ENCODE results near the gene CALML3.

CALML3 gene

DNA sequence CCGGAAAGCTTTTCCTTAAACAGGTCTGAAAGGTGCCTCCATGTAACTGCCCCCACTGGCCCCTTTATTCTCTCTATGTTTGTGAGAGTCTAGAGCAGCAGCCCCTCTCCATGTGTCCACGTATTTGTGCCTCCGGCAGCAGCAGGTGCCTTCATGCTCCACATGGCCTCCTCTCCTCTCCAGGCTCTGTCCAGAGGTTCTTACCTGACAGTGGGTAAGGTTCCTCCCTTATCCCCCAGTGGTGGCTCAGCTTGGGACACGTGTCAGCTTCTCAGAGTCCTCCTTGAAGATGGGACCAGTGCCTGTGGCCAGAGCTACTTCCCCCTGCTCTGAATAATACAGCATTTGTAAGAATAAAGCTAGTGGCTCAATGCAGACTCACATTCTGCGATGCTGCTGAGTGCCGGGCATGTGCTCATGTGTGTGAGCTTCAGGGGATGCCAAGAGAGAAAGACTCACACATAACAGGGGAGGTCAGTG is 7.9 kb downstream of the CALML3 start:
- Mint-ChIP-seq H3K4me3 (no peak overlapping the region), H3K9me3 (no peaks in the 10 kb centered on the region), H3K4me1 (no peaks in the 10 kb centered on the region), H3K27ac (no peak overlapping the region), H3K27me3 (peaks cover 7% of the 10 kb centered on the region), H3K36me3 (no peaks in the 10 kb centered on the region)
- ATAC-seq (ENCODE audit: low read depth) (no peak), DNase-seq (ENCODE audit: low spot score in 2 of 2) (no peak)

DNA sequence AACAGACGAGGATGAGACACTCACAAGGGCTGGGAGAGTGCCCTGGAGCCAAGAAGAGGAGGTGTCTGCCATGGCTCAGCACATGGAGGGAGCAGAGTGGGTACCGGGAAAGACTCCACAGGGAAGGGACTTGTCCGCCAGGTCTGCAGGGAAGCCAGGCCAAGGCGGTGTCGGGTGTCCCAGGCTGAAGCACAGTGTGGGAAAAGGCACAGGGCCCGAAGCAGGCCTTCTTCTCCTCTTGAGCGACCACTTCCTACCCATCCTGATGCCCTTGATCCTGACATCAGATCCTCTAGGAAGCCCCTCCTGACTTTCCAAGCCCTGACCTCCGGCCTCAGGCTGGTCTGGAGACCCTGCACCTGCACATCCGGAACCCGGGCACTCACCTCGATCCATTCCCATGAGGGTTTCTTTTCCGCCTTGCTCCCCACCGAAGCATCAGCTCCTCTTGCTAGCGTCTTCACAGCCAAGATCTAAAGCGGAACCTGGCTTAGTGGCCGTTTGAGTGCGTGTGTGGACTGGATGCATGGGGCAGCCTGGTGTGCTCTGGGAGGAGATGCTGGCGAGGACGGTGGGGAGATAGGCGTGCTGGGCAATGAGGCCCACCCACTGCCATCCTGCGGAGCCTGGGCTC is 8.5 kb downstream of the CALML3 start:
- Mint-ChIP-seq H3K27me3 (peaks cover 9% of the 10 kb centered on the region), H3K9me3 (no peaks in the 10 kb centered on the region), H3K27ac (no peak overlapping the region), H3K36me3 (peaks cover 2% of the 10 kb centered on the region), H3K4me3 (no peak overlapping the region), H3K4me1 (no peaks in the 10 kb centered on the region)
- DNase-seq (ENCODE audit: low spot score in 2 of 2) = no peak
- ATAC-seq (ENCODE audit: low read depth) = no peak

DNA sequence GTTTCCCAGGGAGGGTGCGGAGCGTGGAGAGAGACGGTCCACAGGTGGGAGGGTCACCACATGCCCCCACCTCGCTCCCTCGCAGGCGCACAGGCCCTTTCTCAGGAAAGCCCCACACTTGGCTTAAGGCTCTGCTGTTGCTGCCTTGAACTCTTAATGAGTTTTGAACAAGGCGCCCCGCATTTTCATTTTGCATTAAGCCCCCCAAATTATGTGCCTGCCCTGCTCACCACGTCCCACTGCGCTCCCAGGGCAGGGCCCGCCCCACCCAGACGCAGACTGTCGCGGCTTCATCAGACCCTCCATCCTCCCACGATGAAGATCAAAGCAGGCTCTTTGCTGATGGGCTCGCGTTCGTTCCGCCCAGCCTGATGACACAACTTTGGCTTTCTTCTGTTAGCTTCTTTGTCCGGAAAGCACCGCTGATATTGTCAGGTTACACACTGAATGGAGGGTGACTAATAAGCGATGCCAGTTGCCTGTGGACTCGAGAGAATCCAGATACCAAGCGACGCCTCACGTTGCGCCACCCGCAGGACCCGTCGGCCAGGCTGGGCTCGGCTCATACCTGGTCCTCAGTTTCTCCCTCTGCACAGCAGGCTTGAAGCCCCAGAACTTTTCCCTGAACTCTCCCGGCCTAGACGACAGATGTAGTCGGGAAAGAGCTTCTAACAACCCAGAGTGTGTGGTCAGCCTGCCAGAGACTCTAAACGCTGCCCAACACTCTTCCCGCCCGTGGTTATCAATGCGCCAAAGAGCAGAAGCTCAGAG is 9.5 kb downstream of the CALML3 start:
- no peak overlapping the region for H3K4me3 Mint-ChIP-seq
- H3K9me3 Mint-ChIP-seq = no peaks in the 10 kb centered on the region
- ATAC-seq (ENCODE audit: low read depth) = no peak
- no peaks in the 10 kb centered on the region for H3K4me1 Mint-ChIP-seq
- H3K27me3 Mint-ChIP-seq = peaks cover 15% of the 10 kb centered on the region
- no peak overlapping the region for H3K27ac Mint-ChIP-seq
- H3K36me3 Mint-ChIP-seq = peaks cover 2% of the 10 kb centered on the region
- no peak for DNase-seq (ENCODE audit: low spot score in 2 of 2)

DNA sequence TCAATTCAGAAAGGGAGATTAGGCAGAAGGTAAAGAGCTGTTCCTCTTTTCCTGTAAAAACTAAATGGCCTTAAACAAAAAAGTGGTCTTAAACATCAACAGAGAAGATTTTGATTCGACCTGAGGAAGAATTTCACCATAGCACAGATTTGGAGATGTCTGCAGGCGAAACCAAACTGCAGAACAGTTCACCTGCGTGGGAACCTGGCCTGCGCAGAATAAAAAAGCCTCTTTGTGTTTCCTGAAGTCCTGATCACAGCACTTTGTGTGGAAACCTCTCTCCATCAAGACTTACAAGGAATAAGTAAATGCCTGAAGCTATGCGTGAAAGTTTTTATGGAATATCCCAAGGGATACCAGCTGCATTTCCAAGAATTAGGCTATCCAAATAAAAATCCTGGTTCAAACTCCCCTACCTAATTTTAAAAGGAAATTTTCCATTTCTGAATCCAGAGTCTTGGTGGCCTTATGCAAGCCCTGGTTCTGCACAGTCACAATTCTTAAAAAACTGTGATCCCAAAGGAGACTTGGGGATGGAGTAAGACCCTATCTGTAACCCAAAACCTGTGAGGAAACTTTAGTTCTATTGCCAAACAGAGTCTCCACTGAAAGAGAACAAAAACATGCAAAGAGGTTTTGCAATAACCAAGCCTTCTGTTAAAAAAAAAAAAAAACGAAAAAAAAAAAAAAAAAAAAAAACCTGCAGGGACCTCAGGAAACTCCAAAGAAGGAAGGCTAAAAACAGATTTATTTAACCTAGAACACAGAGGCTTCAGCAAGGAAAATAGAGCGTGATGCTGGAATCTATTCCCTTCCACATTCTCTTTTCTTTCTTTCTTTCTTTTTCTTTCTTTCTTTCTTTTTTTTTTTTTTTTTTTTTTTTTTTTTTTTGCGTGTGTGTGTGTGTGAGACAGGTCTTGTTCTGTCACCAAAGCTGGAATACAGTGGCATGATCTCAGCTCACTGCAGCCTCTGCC is 10.4 kb downstream of the CALML3 start:
- ATAC-seq (ENCODE audit: low read depth) = no peak
- Mint-ChIP-seq H3K9me3 (no peaks in the 10 kb centered on the region), H3K27me3 (peaks cover 23% of the 10 kb centered on the region), H3K36me3 (peaks cover 2% of the 10 kb centered on the region), H3K4me3 (no peak overlapping the region), H3K27ac (no peak overlapping the region), H3K4me1 (no peaks in the 10 kb centered on the region)
- no peak for DNase-seq (ENCODE audit: low spot score in 2 of 2)

DNA sequence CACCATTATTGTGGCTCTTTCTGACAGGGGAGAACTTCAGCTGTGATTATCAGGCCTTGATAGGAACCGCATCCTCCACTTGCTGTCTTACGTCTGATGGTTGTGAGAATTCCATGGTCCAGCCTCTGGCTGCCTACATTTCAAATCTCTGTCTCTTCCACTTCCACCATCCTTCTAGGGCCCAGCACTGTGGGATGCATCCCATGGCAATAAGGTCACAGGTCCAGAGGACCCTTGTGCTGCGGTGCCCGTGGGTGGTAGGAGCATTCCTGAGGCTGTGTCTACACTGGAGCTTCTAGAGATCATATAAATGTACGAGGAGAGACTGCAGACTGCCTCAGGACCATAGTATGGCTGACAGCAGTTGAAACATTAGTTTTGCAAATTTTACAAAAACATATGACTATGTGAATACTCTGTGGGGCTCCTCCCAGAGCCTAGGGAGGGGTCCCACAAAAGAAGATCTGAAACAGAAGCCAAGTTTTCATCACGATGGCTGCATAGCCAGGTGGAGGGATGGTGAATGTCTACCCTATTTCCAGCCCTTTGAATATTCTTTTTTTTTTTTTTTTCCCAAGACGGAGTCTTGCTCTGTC is 11.8 kb downstream of the CALML3 start:
- ATAC-seq (ENCODE audit: low read depth) (no peak), DNase-seq (ENCODE audit: low spot score in 2 of 2) (no peak)
- Mint-ChIP-seq H3K4me1 (no peaks in the 10 kb centered on the region), H3K27ac (no peak overlapping the region), H3K9me3 (no peaks in the 10 kb centered on the region), H3K36me3 (peaks cover 2% of the 10 kb centered on the region), H3K4me3 (no peak overlapping the region), H3K27me3 (peaks cover 20% of the 10 kb centered on the region)

DNA sequence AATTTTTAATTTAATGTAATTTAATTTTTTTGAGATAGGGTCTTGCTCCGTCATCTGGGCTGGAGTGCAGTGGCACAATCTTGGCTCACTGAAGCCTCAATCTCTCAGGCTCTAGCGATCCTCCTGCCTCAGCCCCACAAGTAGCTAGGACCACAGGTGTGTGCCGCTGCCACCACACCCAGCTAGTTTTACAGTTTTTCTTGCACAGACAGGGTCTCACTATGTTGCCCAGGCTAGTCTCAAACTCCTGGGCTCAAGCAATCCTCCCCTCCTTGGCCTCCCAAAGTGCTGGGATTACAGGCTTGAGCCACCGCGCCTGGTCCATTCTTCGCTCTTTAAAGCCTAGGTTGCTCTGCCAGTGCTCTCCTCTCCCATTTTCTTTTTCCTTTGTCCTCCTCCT is 12.9 kb downstream of the CALML3 start:
- no peaks in the 10 kb centered on the region for H3K4me1 Mint-ChIP-seq
- peaks cover 20% of the 10 kb centered on the region for H3K27me3 Mint-ChIP-seq
- H3K9me3 Mint-ChIP-seq = peaks cover 2% of the 10 kb centered on the region
- H3K36me3 Mint-ChIP-seq = peaks cover 2% of the 10 kb centered on the region
- DNase-seq (ENCODE audit: low spot score in 2 of 2) (no peak), ATAC-seq (ENCODE audit: low read depth) (no peak)
- no peak overlapping the region for H3K27ac Mint-ChIP-seq
- H3K4me3 Mint-ChIP-seq = no peak overlapping the region

DNA sequence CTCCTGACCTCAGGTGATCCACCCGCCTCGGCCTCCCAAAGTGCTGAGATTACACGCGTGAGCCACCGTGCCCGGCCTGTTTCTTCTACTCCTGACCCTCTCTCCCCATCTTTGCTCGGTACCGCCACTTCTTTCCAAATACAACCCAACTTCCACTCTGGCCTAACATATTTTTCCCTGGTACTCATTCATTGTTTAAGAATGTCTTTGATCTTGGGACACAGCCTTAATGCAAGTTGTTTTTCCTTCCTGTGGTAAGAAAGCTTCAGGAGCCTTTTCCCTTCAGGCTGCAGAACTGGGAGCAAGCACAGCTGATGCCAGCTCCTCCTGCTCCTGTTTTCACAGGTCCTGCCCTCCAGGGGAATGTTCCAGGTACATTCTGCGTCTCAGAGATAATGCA is 13.7 kb downstream of the CALML3 start:
- no peak overlapping the region for H3K27ac Mint-ChIP-seq
- H3K4me1 Mint-ChIP-seq = no peaks in the 10 kb centered on the region
- H3K36me3 Mint-ChIP-seq = peaks cover 2% of the 10 kb centered on the region
- no peak overlapping the region for H3K4me3 Mint-ChIP-seq
- H3K27me3 Mint-ChIP-seq = peaks cover 19% of the 10 kb centered on the region
- H3K9me3 Mint-ChIP-seq = peaks cover 5% of the 10 kb centered on the region
- no peak for ATAC-seq (ENCODE audit: low read depth)
- no peak for DNase-seq (ENCODE audit: low spot score in 2 of 2)

DNA sequence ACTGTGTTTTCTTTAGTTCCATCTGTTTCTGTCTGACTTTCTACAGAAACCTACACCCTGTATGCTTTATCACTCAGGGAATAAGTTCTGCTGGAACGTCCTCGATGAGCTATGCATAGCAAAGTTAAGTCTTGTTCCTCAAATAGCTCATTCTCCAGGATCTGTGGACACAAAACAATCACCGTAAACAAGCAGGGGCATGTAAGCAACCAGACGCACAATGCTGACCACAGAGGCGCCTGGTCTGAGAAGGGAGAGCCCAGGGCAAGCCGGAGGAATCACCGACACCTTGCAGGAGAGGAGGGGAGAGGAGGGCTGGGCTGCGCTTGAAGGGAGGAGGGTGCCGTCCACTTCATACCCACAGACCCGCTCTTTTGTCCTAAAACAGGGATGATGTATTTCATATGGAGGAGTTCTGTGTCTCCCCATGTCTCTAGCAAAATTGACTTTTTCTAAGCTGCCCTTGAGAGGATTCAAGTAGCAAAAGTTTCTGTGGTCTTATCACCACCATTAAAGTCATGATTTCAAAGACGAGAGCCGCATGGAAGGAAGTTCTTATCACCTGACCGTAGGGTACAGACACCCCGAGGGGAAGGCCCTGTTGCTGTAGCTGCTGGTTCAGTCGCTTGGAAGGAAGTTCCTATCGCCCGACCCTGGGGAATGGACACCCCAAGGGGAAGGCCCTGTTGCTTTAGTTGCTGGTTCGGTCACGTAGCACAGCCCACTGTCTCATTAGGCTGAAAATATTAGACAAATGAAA is 14.3 kb downstream of the CALML3 start:
- ATAC-seq (ENCODE audit: low read depth) = no peak
- no peak for DNase-seq (ENCODE audit: low spot score in 2 of 2)
- Mint-ChIP-seq H3K27ac (no peak overlapping the region), H3K4me3 (no peak overlapping the region), H3K4me1 (no peaks in the 10 kb centered on the region), H3K36me3 (peaks cover 4% of the 10 kb centered on the region), H3K27me3 (peaks cover 17% of the 10 kb centered on the region), H3K9me3 (peaks cover 7% of the 10 kb centered on the region)

DNA sequence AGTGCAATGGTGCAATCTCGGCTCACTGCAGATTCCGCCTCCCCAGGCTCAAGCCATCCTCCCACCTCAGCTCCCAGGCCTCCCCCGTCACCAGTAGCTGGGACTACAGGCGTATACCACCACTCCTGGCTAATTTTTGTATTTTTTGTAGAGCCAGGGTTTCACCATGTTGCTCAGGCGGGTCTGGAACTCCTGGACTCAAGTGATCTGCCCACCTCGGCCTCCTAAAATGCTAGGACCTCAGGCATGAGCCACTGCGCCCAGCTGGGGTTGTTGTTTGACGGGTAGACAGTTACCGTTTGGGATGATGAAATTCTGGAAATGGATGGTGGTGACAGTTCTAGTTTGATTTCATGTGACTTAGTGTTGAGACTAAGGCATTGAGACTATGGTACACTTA is 15.3 kb downstream of the CALML3 start:
- Mint-ChIP-seq H3K4me1 (no peaks in the 10 kb centered on the region), H3K36me3 (peaks cover 4% of the 10 kb centered on the region), H3K9me3 (peaks cover 8% of the 10 kb centered on the region), H3K4me3 (no peak overlapping the region), H3K27me3 (peaks cover 17% of the 10 kb centered on the region), H3K27ac (no peak overlapping the region)
- DNase-seq (ENCODE audit: low spot score in 2 of 2) (no peak), ATAC-seq (ENCODE audit: low read depth) (no peak)

DNA sequence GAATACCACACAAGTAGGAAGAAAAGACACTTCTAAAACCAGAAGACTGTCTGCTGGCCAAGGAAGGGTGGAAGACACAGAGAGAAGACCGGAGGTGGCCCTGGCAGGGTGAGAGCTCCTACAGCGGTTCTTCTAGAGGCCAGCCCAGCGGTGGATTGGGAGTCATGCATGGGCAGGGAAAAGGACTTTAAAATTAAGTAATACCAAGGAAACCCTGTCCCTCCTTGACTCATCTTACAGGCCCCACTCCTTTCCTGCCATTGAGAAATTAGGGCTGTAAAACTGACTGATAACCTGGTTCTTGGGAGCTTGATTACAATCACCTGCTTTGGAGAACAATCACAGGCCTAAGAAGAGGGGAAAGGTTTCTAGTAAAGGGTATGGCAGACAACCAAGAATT is 16.1 kb downstream of the CALML3 start:
- peaks cover 4% of the 10 kb centered on the region for H3K36me3 Mint-ChIP-seq

DNA sequence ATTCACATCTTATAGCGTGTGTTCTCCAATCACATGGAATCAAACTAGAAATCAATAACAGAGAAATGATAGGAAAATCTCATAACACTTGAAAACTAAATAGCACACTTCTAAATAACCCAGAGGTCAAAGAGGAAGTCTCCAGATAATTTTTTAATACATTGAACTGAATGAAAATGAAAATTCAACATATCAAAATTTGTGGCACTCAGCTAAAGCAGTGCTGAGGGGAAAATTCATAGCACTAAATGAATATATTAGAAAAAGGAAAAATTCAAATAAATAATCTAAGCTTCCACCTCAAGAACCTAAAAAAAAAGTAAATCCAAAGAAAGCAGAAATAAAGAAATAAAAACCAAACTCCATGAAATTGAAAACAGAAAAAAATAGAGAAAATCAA is 17.3 kb downstream of the CALML3 start:
- ATAC-seq (ENCODE audit: low read depth) = no peak
- H3K27ac Mint-ChIP-seq = no peak overlapping the region
- H3K9me3 Mint-ChIP-seq = peaks cover 8% of the 10 kb centered on the region
- peaks cover 4% of the 10 kb centered on the region for H3K36me3 Mint-ChIP-seq
- no peak overlapping the region for H3K4me3 Mint-ChIP-seq
- H3K27me3 Mint-ChIP-seq = peaks cover 17% of the 10 kb centered on the region
- no peaks in the 10 kb centered on the region for H3K4me1 Mint-ChIP-seq
- no peak for DNase-seq (ENCODE audit: low spot score in 2 of 2)

More for the DNA sequence above, 16.1 kb downstream of the CALML3 start:
- Mint-ChIP-seq H3K27ac (no peak overlapping the region), H3K4me3 (no peak overlapping the region), H3K9me3 (peaks cover 8% of the 10 kb centered on the region), H3K4me1 (no peaks in the 10 kb centered on the region), H3K27me3 (peaks cover 17% of the 10 kb centered on the region)
- DNase-seq (ENCODE audit: low spot score in 2 of 2) (no peak), ATAC-seq (ENCODE audit: low read depth) (no peak)

DNA sequence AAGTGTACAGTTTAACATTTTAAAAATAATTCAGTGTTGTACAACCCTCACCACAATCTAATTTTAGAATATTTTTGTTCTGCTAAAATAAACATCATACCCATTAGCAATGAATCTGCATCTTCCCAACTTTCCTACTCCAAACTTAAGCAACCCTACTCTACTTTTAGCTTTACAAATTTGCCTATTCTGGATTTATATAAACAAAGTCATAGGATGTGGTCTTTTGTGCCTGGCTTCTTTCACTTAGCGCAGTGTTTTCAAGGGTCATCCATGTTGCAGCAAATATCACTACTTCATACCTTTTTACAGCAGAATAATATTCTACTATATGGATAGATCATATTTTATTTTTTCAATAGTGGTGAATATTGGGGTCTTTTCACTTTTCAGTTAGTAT is 18.9 kb downstream of the CALML3 start:
- ATAC-seq (ENCODE audit: low read depth) (no peak), DNase-seq (ENCODE audit: low spot score in 2 of 2) (no peak)
- H3K4me3 Mint-ChIP-seq = no peak overlapping the region
- peaks cover 2% of the 10 kb centered on the region for H3K36me3 Mint-ChIP-seq
- peaks cover 8% of the 10 kb centered on the region for H3K9me3 Mint-ChIP-seq
- H3K27ac Mint-ChIP-seq = no peak overlapping the region
- peaks cover 13% of the 10 kb centered on the region for H3K27me3 Mint-ChIP-seq
- no peaks in the 10 kb centered on the region for H3K4me1 Mint-ChIP-seq

DNA sequence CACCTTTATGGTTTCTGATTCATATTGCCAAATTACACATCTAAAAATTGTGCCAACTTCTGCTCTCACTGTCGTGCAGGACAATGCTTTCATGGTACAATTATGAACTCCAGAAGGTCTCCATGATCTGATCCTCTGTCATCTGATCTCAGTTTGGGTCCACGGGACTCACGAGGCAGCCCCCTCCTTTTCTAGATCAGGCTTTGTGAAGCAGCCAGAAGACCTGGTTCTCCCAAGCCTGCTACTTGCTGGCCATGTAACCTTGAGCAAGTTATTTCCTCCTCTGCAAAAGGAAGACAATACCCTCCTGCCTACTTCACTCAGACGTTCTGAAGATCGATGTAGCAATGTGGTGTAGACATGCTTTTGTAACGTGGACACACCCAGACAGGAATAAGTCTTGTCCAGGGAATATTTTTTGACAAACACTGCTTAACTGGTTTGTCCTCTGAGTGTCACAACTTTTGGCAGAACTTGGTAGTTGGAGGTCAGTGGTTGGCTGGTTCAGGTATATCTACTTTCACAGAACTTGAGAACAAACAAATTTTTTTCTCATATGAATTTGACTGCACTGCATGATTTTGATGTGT is 19.6 kb downstream of the CALML3 start:
- no peak for ATAC-seq (ENCODE audit: low read depth)
- H3K36me3 Mint-ChIP-seq = peaks cover 2% of the 10 kb centered on the region
- no peak overlapping the region for H3K4me3 Mint-ChIP-seq
- no peaks in the 10 kb centered on the region for H3K4me1 Mint-ChIP-seq
- H3K27ac Mint-ChIP-seq = no peak overlapping the region
- peaks cover 8% of the 10 kb centered on the region for H3K9me3 Mint-ChIP-seq
- peaks cover 7% of the 10 kb centered on the region for H3K27me3 Mint-ChIP-seq
- DNase-seq (ENCODE audit: low spot score in 2 of 2) = no peak

All from memory B cell (primary cell).